HUES6 (cell line): ENCODE data around the gene CNEP1R1.
"Not testable (repeated sequence)": the region's sequence is repeated elsewhere in the genome, so short reads cannot be mapped to it uniquely, and the experiment has no call there.

Experiments
- H3K27ac ChIP-seq: 2 replicates; pipeline ENCODE4 v1.7.0; 2013; ENCODE audit warnings: low read depth, mild to moderate bottlenecking, low read length, inconsistent platforms
- H3K27me3 ChIP-seq: 2 replicates; pipeline ENCODE4 v1.6.1; 2013; ENCODE audit warnings: low read length; ENCODE audit not compliant: control insufficient read depth, insufficient read depth
- H3K36me3 ChIP-seq: 2 replicates; pipeline ENCODE4 v1.6.1; 2013; ENCODE audit warnings: low read length; ENCODE audit not compliant: control insufficient read depth, insufficient read depth
- H3K4me1 ChIP-seq: 2 replicates; pipeline ENCODE4 v1.6.1; 2013; ENCODE audit warnings: low read length; ENCODE audit not compliant: control insufficient read depth, insufficient read depth
- H3K4me3 ChIP-seq: 2 replicates; pipeline ENCODE4 v1.5.1; 2013; ENCODE audit warnings: low read depth, low read length
- H3K9ac ChIP-seq: one replicate; pipeline ENCODE4 v1.6.1; 2013; ENCODE audit warnings: mild to moderate bottlenecking, low read length
- H3K9me3 ChIP-seq: 2 replicates; pipeline ENCODE4 v1.6.1; 2013; ENCODE audit warnings: low read depth, low read length; ENCODE audit not compliant: control insufficient read depth, insufficient read depth

Gene CNEP1R1

DNA sequence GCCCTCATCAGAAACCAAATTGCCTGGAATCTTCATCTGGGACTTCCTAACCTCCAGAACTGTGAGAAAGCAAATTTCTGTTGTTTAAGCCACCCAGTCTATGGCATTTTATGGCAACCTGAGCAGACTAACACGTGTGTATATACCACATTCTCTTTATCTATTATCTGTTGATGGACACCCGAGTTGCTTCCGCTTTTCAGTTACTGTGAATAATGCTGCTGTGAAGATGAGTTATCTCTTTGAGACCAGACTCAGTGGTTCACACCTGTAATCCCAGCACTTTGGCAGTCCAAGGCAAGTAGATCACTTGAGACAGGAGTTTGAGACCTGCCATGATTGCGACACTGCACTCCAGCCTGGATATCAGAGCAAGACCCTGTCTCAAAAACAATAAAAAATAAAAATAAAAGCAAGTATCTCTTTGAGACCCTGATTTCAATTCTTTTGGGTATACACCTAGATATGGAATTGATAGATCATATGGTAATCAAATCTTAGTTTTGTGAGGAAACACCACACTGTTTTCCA lies 27.2 kb upstream of the CNEP1R1 start:
- Histone ChIP-seq H3K36me3 (no peaks in the 10 kb centered on the region), H3K9me3 (no peaks in the 10 kb centered on the region), H3K27ac (no peak overlapping the region), H3K4me3 (no peak overlapping the region), H3K9ac (no peak overlapping the region), H3K27me3 (peaks cover 14% of the 10 kb centered on the region; the same call in 1 of the 2 replicates), H3K4me1 (no peaks in the 10 kb centered on the region)

DNA sequence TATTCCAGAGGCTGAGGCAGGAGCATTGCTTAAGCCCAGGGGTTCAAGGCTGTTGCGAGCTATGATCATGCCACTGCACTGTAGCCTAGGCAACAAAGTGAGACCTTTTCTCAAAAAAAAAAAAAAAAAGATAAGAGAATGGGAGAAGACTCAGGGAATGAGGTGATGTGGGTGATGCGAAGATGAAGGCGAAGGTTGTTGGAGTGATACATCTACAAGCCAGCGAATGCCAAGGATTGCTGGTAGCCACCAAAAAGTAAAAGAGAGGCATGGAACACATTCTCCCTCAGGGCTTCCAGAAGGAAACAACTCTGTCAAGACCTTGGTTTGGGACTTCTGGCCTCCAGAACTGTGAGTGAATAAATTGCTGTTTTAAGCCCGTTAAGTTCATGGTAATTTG lies 26.0 kb upstream of the CNEP1R1 start:
- H3K27me3 ChIP-seq, result peaks cover 9% of the 10 kb centered on the region; the same call in 1 of the 2 replicates
- no peaks in the 10 kb centered on the region for H3K9me3 ChIP-seq
- H3K4me3 ChIP-seq, result no peak overlapping the region
- H3K9ac ChIP-seq, result no peak overlapping the region
- H3K27ac ChIP-seq, result no peak overlapping the region
- H3K4me1 ChIP-seq, result no peaks in the 10 kb centered on the region
- no peaks in the 10 kb centered on the region for H3K36me3 ChIP-seq

DNA sequence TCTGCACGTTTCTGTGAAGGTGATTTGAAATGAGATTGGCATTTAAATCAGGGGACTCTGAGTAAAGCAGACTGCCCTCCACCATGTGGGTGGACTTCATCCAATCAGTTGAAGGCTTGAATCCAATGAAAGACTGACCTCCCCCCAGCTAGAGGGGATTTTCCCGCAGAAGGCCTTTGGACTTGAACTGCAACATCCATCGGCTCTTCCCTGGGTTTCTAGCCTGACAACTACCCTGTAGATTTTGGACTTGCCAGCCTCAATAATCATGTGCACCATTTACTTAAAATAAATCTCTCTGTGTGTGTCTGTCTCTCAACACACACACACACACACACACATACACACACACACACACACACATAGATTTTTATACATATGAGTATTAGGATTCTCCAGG lies 23.9 kb upstream of the CNEP1R1 start:
- Histone ChIP-seq H3K27me3 (no peaks in the 10 kb centered on the region), H3K4me1 (no peaks in the 10 kb centered on the region), H3K9me3 (no peaks in the 10 kb centered on the region), H3K27ac (no peak overlapping the region), H3K9ac (no peak overlapping the region), H3K4me3 (no peak overlapping the region), H3K36me3 (no peaks in the 10 kb centered on the region)

DNA sequence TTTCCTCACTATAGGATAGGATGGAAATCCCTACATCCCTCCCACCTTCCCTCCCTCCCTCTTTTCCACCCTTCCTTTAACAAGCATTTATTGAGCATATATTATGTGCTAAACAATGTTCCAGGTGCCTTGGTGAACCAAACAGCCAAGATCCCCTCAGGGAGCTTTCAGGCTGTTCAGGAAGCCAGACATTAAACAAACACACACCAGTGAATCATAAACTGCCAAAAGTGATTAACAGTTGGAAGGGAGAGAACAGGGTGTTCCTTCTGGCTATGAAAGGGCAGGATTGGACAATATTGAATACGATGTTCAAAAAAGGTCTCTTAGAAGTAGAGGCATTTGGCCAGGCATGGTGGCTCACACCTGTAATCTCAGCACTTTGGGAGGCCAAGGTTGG lies 22.8 kb upstream of the CNEP1R1 start:
- Histone ChIP-seq H3K9ac (no peak overlapping the region), H3K27me3 (no peaks in the 10 kb centered on the region), H3K4me3 (no peak overlapping the region), H3K9me3 (no peaks in the 10 kb centered on the region), H3K27ac (no peak overlapping the region), H3K36me3 (no peaks in the 10 kb centered on the region), H3K4me1 (no peaks in the 10 kb centered on the region)

DNA sequence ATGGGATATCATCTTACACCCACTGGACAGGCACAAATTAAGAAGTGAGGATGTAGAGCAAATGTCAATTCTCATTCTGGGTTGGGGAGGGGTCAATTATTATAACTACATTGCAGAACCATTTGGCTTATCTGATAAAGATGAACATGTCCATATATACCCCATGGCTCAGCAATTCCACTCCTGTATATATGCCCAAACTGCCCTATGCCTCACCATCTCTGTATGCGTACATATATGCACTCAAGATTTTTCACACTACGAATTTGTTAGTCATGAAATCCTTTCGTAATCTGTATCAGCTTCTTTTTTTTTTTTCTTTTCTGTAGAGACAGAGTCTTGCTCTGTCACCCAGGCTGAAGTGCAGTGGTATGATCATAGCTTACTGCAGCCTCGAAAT lies 20.8 kb upstream of the CNEP1R1 start:
- Histone ChIP-seq H3K27ac (no peak overlapping the region), H3K36me3 (no peaks in the 10 kb centered on the region), H3K4me1 (no peaks in the 10 kb centered on the region), H3K4me3 (no peak overlapping the region), H3K9me3 (peaks cover 10% of the 10 kb centered on the region), H3K27me3 (no peaks in the 10 kb centered on the region), H3K9ac (no peak overlapping the region)

DNA sequence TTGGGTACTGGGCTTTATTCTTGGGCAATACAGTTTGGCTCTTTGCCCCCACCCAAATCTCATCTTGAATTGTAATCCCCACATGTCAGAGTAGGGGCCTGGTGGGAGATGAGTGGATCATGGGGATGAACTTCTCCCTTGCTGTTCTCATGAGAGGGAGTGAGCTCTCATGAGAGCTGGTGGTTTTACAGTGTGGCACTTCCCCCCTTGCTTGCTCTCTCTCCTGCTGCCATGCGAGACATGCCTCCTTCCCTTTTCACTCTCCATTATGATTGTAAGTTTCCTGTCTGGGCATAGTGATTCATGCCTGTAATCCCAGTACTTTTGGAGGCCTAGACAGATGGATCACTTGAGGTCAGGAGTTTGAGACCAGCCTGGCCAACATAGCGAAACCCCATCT lies 18.1 kb upstream of the CNEP1R1 start:
- peaks cover 10% of the 10 kb centered on the region for H3K9me3 ChIP-seq
- no peak overlapping the region for H3K9ac ChIP-seq
- H3K4me3 ChIP-seq, result no peak overlapping the region
- no peaks in the 10 kb centered on the region for H3K27me3 ChIP-seq
- H3K4me1 ChIP-seq, result no peaks in the 10 kb centered on the region
- no peak overlapping the region for H3K27ac ChIP-seq
- H3K36me3 ChIP-seq, result no peaks in the 10 kb centered on the region

DNA sequence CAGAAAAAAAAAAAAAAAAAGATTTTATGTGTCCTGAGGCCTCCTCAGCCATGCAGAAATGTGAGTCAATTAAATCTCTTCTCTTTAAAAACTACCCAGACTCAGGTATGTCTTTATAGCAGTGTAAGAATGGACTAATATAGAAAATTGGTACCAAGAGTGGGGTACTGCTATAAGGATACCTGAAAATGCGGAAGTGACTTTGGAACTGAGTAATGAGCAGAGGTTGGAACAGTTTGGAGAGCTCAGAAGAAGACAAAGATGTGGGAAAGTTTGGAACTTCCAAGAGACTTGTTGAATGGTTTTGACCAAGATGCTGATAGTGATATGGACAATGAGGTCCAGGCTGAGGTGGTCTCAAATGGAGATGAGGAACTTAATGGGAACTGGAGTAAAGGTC lies 17.3 kb upstream of the CNEP1R1 start:
- Histone ChIP-seq H3K36me3 (no peaks in the 10 kb centered on the region), H3K9me3 (peaks cover 10% of the 10 kb centered on the region), H3K4me3 (no peak overlapping the region), H3K27me3 (no peaks in the 10 kb centered on the region), H3K4me1 (no peaks in the 10 kb centered on the region), H3K9ac (no peak overlapping the region), H3K27ac (no peak overlapping the region)

DNA sequence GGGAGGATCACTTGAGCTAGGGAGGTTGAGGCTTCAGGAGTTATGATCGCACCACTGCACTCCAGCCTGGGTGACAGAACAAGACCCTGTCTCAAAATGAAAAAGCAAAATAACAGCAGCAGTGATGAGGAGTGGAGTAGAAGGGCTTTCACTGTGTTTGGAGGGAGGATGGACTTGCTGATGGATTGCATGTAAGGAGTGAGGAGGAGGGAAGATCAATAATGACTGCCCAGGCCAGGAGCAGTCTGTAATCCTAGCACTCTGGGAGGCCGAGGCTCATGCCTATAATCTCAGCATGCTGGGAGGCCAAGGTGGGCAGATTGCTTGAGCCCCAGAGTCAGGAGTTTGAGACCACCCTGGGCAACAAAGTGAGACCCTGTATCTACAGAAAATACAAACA lies 14.8 kb upstream of the CNEP1R1 start:
- no peaks in the 10 kb centered on the region for H3K27me3 ChIP-seq
- no peaks in the 10 kb centered on the region for H3K36me3 ChIP-seq
- H3K9ac ChIP-seq, result no peak overlapping the region
- H3K27ac ChIP-seq, result no peak overlapping the region
- peaks cover 10% of the 10 kb centered on the region for H3K9me3 ChIP-seq
- H3K4me3 ChIP-seq, result no peak overlapping the region
- H3K4me1 ChIP-seq, result no peaks in the 10 kb centered on the region

DNA sequence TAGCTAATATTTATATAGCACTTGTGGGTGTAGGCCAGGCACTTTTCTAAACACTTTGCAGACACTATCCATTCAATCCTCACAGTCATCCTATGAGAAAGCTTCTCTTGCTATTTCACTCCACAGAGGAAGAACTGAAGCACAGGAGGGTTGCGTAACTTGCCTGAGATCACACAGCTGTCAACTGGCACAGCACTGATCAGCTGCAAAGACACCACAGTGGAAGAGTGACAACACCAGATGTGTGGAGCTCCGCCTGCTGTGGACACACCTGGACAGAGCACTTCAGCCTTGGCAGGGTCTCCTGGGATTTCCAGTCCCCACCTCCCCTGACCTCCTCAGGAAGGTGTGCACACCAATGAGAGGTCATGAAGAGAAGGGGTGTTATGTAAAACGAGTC lies 13.3 kb upstream of the CNEP1R1 start:
- H3K4me1 ChIP-seq, result no peaks in the 10 kb centered on the region
- H3K9me3 ChIP-seq, result peaks cover 10% of the 10 kb centered on the region
- no peaks in the 10 kb centered on the region for H3K36me3 ChIP-seq
- H3K27me3 ChIP-seq, result no peaks in the 10 kb centered on the region
- H3K9ac ChIP-seq, result no peak overlapping the region
- H3K4me3 ChIP-seq, result no peak overlapping the region
- no peak overlapping the region for H3K27ac ChIP-seq

DNA sequence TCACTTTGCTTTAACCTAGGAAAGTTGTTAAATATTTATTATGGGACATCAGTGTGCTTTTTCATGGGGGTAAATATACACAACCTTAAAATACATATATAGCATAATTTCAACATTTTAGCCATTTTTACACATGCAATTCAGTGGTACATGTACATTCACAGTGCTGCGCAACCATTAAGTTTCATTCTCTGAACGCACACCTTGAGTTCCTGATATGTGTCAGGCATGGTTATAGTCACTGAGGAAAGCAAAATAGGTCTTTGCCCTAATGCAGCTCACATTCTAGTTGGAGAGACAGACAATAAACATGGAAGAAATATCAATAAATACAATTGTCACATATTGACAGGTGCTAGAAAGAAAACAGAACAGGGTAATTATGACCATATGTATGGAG lies 12.8 kb upstream of the CNEP1R1 start:
- Histone ChIP-seq H3K27ac (no peak overlapping the region), H3K27me3 (no peaks in the 10 kb centered on the region), H3K36me3 (no peaks in the 10 kb centered on the region), H3K4me3 (no peak overlapping the region), H3K9ac (no peak overlapping the region), H3K9me3 (peaks cover 10% of the 10 kb centered on the region), H3K4me1 (no peaks in the 10 kb centered on the region)

DNA sequence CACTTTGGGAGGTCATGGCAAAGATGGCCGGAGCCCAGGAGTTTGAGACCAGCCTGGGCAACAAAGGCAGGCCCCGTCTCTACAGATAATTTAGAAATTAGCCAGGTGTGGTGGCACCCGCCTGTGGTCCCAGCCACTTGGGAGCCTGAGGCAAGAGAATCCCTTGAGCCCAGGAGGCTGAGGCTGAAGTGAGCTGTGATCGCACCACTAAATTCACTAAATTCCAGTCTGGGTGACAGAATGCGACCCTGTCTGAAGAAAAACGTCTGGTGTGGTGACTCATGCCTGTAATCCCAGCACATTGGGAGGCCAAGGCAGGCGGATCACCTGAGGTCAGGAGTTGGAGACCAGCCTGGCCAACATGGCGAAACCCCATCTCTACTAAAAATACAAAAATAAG lies 10.8 kb upstream of the CNEP1R1 start:
- not testable (repeated sequence) for H3K9me3 ChIP-seq, H3K27me3 ChIP-seq, H3K9ac ChIP-seq, H3K4me1 ChIP-seq, H3K27ac ChIP-seq, H3K36me3 ChIP-seq, H3K4me3 ChIP-seq

DNA sequence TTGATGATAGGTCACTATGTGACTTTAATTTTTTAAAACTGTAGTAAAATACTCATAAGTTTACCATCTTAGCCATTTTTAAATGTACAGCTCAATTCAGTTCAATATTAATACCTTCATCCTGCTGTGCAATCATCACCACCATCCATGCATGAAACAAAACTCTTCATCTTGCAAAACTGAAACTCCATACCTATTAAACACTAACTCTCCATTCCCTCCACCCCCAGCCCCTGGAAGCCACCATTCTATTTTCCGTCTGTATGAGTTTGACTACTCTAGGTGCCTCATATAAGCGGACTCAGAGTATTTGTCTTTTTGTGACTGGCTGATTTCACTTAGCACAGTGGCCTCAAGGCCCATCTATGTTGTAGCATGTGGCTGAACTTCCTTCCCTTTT lies 9.4 kb upstream of the CNEP1R1 start:
- no peaks in the 10 kb centered on the region for H3K9me3 ChIP-seq
- H3K9ac ChIP-seq, result no peak overlapping the region
- H3K27ac ChIP-seq, result no peak overlapping the region
- no peak overlapping the region for H3K4me3 ChIP-seq
- no peaks in the 10 kb centered on the region for H3K27me3 ChIP-seq
- no peaks in the 10 kb centered on the region for H3K36me3 ChIP-seq
- no peaks in the 10 kb centered on the region for H3K4me1 ChIP-seq
